ENCODE results near the gene MUC20. TPM values are rescaled to one million over a fixed set of nuclear protein-coding genes. Genes with fewer than 3 reads are reported as not detected.
"Not testable (repeated sequence)": the region's sequence is repeated elsewhere in the genome, so short reads cannot be mapped to it uniquely, and the experiment has no call there.

MUC20 gene
- polyA plus RNA-seq, 1 experiment: 0.48 TPM

GRCh38 chr3:195727606-195728195 lies 6.9 kb downstream of the MUC20 start:
- peaks cover 7% of the 10 kb centered on the region for H3K27me3 ChIP-seq (ENCODE audit: control insufficient read depth, insufficient read depth, low read length)
- CTCF ChIA-PET: interaction anchor here (1.1 kb wide), 1 partner anchor 20 kb away, joined by 3 read pairs; no protein-coding TSS in a partner anchor
- no peak overlapping the region for H3K4me3 ChIP-seq (ENCODE audit: low read depth, low read length)
- POLR2A ChIA-PET: no interaction called here
- H3K36me3 ChIP-seq (ENCODE audit: control insufficient read depth, insufficient read depth, low read length): no peaks in the 10 kb centered on the region
- no peak for TF ChIP-seq CTCF (IDR thresholded peaks at IDR 0.05; ENCODE audit: insufficient read depth, low read depth, low read length)
- no peak for DNase-seq (ENCODE audit: low read depth)

GRCh38 chr3:195728789-195729188 lies 8.0 kb downstream of the MUC20 start:
- H3K4me3 ChIP-seq (ENCODE audit: low read depth, low read length); H3K36me3 ChIP-seq (ENCODE audit: control insufficient read depth, insufficient read depth, low read length); POLR2A ChIA-PET; H3K27me3 ChIP-seq (ENCODE audit: control insufficient read depth, insufficient read depth, low read length); CTCF ChIA-PET; DNase-seq (ENCODE audit: low read depth): not testable (repeated sequence)

DNA sequence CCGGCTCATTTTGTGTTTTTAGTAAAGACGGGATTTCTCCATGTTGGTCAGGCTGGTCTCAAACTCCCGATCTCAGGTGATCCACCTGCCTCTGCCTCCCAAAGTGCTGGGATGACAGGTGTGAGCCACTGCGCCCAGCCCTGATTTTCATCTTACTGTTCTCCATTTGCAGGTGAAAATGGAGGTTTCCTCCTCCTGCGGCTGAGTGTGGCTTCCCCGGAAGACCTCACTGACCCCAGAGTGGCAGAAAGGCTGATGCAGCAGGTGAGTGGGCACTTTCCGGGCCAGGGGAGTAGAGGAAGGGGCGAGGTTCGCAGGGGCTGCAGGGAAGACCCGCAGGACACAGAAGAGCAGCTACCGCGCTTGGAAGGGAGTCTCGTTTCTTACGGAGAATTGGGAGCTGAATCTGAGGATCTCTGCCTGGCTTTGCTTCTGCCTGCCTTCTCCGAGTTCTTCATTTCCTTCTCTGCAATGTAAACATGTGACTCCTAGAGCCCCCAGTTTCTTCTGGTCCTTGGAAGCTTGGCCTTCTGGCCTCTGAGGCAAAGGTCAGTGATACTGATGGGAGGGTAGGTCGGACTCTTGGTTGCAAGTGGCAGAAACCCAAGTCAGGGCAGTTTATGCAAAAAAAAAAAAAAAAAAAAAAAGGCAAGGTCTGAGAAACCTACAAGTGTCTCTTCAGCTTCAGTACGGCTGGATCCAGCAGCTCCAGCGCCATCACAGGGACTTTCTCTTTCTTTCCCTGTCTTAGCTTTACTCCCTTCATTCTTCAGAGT lies 8.9 kb downstream of the MUC20 start:
- POLR2A ChIA-PET: interaction anchor here (0.7 kb wide), 1 partner anchor 1194 kb away, joined by 10 read pairs; no protein-coding TSS in a partner anchor
- no peak for DNase-seq (ENCODE audit: low read depth)
- Histone ChIP-seq H3K4me3 (ENCODE audit: low read depth, low read length) (no peak overlapping the region), H3K27me3 (ENCODE audit: control insufficient read depth, insufficient read depth, low read length) (peaks cover 9% of the 10 kb centered on the region), H3K36me3 (ENCODE audit: control insufficient read depth, insufficient read depth, low read length) (no peaks in the 10 kb centered on the region)
- TF ChIP-seq CTCF (IDR thresholded peaks at IDR 0.05; ENCODE audit: insufficient read depth, low read depth, low read length): no peak
- CTCF ChIA-PET: interaction anchor here (1.2 kb wide), 1 partner anchor 16 kb away, joined by 3 read pairs; no protein-coding TSS in a partner anchor

GRCh38 chr3:195731356-195731905 lies 10.7 kb downstream of the MUC20 start:
- no peaks in the 10 kb centered on the region for H3K36me3 ChIP-seq (ENCODE audit: control insufficient read depth, insufficient read depth, low read length)
- no peak for DNase-seq (ENCODE audit: low read depth)
- peaks cover 13% of the 10 kb centered on the region for H3K27me3 ChIP-seq (ENCODE audit: control insufficient read depth, insufficient read depth, low read length)
- H3K4me3 ChIP-seq (ENCODE audit: low read depth, low read length): no peak overlapping the region
- TF ChIP-seq CTCF (IDR thresholded peaks at IDR 0.05; ENCODE audit: insufficient read depth, low read depth, low read length): no peak
- CTCF ChIA-PET: no interaction called here
- POLR2A ChIA-PET: no interaction called here

- H3K4me3 ChIP-seq (ENCODE audit: low read depth, low read length): no peak overlapping the region
- POLR2A ChIA-PET: interaction anchor here (0.6 kb wide), 1 partner anchor 15 kb away, joined by 3 read pairs; no protein-coding TSS in a partner anchor
- no peak for TF ChIP-seq CTCF (IDR thresholded peaks at IDR 0.05; ENCODE audit: insufficient read depth, low read depth, low read length)
- DNase-seq (ENCODE audit: low read depth): no peak
- H3K36me3 ChIP-seq (ENCODE audit: control insufficient read depth, insufficient read depth, low read length): no peaks in the 10 kb centered on the region
- H3K27me3 ChIP-seq (ENCODE audit: control insufficient read depth, insufficient read depth, low read length): peaks cover 15% of the 10 kb centered on the region
- CTCF ChIA-PET: interaction anchor here (1.0 to 1.8 kb wide), 2 partner anchors 12 to 15 kb away, joined by 3 to 5 read pairs; no protein-coding TSS in a partner anchor
Measured at GRCh38 chr3:195732940-195733339, 12.2 kb downstream of the MUC20 start.

All from BJ (cell line).